ENCODE measurements around the gene RFT1. TPM values are rescaled to one million over a fixed set of nuclear protein-coding genes. Genes with fewer than 3 reads are reported as not detected.

RFT1 gene, protein sequence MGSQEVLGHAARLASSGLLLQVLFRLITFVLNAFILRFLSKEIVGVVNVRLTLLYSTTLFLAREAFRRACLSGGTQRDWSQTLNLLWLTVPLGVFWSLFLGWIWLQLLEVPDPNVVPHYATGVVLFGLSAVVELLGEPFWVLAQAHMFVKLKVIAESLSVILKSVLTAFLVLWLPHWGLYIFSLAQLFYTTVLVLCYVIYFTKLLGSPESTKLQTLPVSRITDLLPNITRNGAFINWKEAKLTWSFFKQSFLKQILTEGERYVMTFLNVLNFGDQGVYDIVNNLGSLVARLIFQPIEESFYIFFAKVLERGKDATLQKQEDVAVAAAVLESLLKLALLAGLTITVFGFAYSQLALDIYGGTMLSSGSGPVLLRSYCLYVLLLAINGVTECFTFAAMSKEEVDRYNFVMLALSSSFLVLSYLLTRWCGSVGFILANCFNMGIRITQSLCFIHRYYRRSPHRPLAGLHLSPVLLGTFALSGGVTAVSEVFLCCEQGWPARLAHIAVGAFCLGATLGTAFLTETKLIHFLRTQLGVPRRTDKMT
- 15.8 TPM for total RNA-seq

DNA sequence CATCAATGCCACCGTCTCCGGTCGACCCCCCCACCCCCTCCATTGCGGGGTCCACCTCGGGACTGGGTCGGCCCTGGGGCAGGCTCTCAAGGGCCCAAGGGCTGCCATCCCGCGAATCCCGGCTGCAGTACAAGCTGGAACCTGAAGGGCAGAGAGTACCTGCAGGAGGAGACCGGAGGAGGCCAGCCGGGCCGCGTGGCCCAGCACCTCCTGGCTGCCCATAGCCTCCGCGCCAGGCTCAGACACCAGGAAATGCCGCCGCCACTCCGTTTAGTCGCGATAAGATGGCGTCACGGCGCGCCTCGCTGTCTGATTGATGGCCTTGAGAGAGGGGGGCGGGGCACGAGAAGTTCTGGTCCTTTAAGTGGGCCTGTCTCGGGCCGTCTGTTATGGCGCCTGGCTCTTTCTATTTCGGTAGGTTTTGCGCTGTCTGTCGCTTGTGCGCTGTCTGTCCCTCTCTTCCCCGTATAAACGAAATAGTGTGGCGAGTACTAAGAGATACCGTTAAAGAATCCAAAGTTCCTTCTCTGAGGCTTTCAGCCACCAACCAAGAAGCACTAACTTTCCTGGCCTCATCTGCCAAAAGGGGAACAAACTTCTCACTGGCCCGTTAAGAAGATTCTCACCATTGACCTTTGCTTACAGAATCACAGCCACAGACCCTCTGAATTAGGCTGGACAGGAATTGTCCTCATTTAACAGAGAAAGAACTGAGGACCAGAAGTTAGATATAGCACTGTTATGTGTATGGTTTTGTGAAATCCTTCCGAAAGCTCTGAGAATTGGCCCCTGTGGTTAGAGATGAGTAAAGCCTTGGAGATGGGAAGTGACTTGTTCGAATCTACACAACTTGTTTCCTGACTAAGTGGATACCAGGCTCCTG lies at the start of gene RFT1:
Gene RFT1, minus strand, starts transcription at position 257 of the 883 bp plus-strand sequence. Its CDS starts 35 bp downstream, at position 222.
- peak; percentile 95 for ATAC-seq

DNA sequence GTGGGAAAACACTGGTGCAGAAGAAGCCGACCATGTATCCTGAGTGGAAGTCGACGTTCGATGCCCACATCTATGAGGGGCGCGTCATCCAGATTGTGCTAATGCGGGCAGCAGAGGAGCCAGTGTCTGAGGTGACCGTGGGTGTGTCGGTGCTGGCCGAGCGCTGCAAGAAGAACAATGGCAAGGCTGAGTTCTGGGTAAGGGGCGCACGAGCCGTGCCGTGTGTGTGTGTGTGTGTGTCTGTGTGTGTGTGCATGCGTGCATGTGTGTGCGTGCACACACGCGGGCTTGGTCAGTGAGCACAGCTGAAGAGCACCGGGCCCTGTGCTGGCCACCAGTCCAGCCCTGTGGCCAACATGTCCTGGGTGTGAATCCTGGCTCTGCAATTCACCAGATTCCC lies 49.3 kb upstream of the RFT1 start:
- ATAC-seq: no peak

DNA sequence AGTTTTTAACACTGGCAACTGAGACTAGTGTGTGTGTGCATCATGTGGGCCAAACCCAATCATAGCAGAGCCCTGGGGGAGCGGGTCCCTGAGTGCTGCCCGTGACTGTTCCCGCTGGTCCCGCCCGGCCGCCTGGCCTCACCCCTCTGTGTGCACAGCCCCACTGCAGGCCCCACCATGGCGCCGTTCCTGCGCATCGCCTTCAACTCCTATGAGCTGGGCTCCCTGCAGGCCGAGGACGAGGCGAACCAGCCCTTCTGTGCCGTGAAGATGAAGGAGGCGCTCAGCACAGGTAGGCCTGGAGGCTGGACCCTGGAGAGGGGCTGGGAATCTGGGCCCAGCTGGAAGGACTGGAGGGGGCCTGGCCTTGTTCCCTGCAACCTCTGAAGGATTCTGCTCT lies 48.0 kb upstream of the RFT1 start:
- no peak for ATAC-seq

DNA sequence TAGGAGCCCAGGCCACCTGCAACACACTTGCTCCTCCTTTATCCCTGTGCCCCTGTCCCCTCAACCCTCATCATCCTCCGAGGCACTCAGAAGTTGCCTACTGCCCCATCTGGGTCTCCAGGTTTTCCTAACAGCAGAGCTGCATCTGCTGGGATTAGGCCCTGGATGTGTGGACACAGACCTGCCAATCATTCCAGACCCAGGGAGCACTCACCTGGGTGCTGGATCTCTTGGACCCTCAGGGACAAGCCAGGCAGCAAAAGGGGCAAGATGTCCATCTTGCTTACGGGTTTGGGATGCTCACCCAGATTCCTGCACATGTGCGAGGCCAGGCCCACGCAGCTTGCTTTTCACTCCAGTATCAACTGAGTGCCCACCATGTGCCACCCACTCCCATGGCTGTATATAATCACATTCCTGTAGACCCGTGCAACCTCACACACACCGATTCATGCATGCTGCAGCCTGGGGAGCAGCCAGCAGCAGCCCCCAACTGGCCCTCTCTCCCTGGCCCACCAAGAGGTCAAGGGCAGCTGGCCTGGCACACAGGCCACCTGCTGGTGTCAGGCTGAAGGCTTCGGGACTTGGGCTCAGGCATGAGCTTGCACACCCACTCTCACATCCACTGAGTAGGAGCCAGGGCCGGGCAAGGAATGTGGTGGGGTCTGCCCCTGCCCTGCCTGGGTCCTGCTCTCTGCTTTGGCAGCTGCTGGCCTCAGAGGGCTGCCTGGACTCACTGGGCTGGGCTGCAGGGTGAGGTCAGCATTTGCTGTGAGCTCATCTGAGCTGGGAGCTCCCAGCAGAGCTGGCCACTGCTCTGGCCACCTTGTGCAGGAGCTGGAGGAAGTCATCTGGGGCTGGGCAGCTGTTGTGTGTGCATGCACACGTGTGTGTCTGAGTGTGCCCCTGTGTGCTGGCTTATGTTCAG lies 45.6 kb upstream of the RFT1 start:
- ATAC-seq: no peak

DNA sequence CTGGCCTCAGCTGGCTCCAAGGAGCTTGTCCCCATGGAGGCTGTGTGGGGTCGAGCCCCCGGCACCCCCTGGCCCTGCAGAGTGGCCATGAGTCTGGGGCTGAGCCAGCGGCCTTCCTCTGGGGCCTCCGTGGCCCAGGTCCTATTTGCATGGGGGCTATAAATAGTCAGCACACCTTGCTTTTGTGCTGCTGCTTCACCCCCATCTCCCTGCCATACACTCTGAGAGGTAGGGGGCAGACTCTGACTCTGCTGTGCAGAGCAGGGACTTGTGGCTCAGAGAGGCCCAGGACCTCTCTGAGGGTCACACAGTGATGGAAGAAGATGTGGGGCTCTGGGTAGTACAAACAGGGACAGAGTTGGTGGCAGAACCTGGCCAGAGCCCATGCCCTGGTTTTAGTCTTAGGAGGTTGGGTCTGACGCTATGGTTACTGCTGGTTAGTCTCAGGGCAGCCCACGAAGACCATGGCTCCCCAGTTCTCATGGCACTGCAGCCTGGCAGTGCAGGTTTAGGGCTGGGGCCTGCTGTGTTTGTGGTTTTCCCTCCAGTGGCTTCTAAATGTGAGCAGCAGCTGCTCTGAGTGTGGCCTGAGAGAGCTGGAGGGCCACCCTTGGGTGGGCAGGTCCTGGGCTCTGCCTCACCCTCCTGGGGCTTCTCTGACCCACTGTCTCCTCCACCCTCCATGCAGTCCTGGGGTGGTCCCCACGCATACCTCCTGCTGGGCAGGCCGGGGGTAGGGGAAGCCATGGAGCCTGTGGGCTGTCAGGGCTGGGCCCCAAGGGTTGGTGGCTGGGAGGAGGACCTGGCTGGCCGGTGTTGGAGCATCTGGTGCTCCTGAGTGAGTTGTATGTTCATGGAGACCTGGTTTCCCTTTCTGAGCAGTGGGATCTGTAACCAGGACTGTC lies 44.4 kb upstream of the RFT1 start:
- no peak for ATAC-seq

DNA sequence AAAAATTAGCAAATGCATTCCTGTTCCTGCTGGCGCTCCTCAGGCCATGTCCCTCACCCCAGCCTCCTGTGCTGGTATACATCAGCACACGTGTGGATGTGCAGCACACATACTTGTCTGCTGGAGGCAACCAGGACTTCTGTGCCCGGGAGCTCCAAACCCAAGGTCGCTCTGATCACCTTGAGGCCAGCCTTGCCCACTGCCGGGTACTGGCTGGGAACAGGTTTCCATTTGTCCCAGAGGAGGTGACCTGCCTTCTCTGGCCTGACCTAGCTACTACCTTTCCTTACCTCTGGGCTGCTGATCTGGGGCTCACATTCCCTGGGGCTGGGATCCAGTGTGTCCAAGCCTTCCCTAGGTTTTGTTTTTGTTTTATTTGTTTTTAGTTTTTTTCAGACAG lies 42.9 kb upstream of the RFT1 start:
- no peak for ATAC-seq

DNA sequence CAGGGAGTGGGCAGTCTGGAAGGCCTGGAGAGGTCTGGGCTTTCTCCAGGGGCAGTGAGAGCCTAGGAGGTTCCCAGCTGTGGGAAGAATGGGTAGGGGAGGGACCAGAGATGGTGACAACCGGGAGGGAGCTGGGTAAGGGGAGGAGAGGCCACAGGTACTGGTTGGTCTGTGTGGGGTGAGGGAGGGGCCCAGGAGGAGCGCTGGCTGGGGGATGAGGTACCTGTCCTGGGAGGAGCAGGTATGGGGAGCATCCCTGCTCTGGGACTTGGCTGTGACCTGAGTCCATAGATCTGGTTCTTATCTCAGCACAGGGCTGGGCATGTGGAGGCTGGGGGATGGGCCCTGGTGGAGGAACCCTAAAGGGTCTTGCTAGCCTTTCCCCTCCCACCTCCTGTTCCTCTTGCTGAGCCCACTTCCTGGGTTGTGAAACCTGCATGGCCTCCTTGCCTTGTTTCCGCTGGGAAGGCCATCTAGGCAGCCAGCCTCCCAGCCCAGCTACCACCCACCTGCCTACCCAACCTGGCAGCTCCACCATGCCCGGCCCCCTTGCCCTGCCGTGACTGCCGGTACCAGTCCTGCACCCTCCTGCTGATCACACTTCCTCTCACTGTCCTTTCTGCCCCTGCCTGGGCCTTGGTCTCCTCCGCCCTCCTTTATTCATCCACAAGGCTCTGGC lies 41.7 kb upstream of the RFT1 start:
- no peak for ATAC-seq

DNA sequence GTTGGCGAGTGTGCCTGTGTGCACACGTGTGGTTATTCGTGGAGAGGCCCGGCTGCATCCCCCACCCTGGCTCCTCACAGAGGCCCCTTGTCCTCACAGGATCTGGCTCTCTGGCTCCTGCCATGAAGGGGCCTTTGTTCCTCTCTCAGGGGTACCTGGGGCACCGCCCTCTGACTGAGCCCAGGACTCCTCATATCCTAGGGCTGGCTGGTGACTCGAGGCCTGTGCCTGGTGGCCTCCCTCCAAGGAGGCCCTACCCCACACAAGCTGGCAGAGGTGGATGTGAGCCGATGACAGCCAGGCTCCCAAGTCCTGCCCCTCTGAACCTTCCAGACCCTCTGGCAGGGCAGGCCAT lies 40.8 kb upstream of the RFT1 start:
- no peak for ATAC-seq

DNA sequence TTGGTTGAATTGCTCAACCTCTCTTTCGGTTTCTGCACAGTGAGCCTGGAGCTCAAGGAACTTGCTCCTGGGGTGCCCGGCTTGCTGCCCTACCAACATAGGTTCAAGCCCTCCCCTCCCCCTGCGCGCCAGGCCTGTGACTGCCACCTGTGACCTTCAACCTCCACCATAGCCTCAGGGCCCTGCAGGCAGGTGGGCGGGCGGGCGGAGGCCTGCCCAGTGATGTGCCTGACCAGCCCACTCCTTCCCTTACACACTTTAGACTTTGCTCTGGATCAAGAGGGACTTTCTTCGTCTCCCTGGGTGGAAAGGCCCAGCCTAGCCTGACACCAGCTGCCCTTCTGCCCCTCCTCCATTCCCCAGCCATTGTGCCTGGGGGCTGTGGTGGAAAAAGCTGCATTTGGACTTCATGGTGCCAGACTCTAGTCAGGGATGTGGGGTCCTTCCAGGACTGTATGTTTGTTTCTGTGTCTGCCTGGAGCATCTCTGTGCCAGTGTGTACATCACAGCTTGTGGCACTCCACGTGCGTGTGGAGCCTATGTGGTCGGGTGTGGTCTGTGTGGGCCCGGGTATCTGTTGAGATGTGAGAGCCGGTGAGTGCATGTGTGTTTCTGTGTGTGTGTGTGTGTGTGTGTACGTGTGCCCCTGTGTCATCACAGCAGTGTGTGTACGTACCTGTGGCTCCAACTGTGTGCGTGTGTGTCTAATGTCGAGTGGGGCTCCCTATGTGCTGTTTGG lies 40.3 kb upstream of the RFT1 start:
- ATAC-seq: no peak

DNA sequence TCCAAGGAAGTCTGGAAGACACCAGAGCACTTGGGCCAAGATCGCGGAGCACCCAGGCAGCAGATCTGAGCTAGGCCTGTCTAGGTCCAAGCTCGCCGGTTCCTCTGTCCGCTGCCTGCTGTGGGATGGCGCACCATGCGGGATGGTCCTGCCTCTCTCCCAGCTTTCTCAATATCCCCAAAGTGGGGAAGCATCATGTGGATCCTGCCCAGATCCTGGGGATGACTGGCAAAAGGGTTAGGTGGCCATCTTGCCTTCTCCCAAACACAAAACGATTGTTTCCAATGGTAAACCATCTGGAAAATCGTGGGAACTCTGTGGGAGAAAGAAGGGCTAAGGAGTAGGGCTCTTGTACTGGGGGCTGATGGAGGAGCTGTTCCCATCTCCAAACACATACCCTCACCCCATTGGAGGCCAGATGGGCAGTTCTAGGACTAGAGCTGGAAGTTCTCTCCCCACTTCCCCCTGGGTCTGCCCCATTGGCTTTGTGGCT lies 39.6 kb upstream of the RFT1 start:
- no peak for ATAC-seq

DNA sequence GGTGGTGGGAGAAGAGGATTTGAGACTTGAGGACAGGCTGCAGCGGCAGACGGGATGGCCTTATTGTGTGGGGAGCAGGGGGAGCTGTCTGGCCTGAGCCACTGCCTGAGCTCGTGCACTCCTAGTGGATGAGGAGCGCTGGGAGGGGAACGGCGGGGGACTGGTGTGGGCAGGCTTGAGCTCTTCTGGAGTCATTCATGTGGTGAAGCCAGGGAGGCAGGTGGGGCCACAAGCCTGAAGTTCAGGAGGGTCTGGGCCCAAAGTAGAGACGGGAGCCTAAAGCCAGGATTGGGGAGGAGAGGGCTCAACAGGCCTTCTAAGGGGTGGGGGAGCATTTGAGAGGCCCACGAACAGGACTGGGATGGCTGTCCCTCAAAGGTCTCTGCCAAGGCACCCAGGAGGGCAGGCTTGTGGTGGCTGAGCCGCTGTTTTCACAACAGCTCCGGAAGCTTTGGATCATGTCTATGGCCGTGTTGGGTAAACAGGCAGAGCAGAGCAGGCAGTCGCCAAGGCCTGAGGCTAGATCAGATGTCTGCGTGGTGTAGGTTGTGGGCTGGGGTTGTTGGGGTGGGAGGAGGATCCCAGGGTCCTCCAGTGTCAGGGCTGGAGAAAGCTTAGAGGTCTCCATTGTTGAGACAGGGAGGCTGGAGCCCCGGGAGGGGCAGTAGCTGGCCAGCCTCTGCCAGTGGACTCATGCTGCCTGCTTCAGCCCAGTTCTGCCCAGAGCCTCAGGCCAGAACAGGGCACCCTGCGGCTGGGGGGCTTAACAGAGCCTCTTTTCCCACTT lies 39.0 kb upstream of the RFT1 start:
- ATAC-seq: no peak

DNA sequence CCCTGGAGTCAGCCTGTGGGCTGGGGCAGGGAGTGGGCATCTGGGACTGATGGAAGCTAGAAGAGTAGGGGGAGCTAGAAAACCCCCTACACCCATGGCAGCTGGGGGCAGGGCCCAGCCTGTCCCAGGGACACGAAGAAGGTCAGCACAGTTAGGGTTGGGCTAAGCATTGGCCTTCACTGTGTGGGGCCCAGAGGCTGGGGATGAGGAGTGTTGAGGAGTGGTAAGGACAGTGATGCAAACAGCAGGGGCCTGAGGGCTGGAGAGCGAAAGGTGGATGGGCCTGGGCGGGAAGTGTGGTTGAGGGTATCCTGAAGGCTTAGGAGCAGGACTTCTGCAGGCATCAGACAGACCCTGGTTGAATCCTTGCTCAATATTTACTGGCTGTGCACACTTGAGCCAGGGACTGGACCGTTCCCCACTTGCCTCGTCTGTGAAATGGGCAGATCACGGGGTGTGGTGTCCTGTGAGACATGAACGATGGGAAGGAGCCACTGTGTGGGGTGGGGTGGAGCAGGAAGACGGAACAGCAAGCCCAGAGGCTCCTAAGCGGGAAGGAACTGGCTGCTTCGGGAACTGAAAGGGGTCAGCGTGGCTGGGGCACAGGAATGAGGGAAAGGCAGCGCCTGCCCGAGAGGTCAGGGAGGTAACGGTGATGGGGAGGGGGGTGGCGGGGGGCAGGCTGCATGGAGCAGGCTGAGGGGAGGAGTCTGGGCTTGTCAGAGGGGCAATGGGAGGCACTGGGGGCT lies 38.1 kb upstream of the RFT1 start:
- ATAC-seq: no peak

DNA sequence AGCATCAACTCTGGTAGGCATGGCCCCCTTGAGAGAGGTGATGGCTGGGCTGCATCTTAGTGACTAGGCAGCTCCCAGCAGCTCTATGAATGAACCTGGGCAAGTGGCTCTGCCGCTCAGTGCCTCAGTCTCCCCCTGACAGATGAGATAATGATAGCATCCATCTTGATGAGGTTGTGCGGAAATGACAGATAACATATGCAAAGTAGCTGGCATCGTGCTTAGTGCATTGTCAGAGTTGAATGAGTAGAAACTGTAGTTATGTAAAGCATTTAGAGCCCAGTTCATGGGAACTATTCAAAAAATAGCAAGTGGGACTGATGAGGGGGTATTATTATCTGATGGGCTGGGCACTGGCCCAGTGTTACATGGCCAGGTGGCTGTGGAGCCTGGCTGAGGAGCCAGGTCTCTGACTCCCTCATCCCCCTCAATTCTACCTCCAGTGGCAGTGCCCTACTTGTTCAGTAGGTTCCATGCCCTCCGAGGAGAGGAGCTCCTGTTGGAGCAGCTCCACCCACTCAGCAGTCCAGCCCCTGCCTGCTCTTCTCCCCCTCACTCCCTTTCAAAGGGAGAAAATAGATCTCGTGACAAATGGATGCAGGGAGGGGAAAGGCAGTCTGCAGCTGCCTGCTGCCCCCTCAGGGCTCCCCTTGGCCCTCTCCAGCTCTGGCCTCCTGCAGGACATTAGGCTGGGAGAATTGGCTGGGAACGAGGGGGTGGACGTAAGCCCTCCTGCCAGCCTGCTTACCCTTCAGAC lies 37.4 kb upstream of the RFT1 start:
- ATAC-seq: no peak

DNA sequence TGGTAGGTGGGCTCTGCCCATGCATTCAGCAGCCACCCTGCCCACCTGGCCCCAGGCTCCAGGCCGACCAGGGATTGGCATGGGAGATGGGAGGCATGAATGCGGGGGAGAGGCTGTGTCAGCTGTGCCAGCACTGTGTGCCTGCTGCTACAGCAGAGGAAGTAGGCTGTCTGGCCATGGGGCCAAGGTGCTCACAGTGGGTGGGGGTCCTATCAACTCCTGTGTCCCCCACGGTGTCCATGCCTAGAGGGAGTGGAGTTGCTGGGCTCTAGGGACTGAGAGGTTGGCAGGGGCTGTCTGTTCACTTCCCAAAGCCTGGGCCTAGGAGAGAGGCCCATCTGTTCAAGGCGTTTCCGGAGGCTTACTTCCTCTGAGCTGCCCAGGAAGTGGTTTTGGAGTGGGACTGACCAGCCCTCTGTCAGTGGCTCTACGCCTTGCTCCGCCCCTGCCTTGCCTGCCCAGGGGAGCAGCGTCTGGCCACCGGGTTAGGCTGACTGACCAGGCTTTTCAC lies 36.6 kb upstream of the RFT1 start:
- ATAC-seq: no peak

DNA sequence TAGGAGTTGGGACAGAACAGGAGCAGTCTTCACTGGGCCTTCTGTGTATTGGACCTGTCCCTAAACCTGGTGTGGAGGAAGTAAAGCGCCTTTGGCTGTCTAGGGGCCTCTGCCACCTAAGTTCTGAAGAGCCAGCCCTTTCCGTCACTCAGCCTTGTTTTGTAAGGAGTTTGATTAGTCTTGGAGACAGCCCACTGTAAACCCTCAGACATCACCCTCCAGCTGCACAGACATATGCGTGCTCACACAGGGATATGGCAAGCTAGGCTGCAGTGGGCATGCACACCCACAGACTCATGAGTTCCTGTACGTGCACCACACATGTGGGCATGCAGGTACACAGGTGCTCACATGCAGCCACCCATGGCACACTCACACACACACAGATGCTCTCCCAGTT lies 36.0 kb upstream of the RFT1 start:
- no peak for ATAC-seq

DNA sequence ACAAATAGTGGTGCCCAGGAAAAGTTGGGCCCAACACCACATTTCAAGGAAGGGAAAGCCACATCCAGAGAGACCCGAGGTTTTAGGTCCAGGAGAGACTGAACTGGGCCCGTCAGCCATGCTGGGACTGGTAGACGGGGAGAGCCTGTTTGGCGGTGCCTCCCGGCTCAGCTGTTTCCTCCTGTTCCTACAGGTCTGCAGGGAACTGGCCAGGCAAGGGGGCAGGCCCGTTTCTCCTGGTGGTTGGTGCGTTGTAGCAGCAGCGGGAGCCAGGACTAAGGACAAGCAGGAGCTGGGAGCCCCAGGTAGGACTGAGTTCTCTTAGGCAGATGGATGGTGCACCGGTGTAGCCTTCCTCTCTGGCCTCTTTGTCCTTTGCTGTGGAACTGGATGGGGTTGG lies 34.7 kb upstream of the RFT1 start:
- ATAC-seq: peak; percentile 50
